K562 (cell line): ENCODE results near the gene KRTAP19-5. TPM values are rescaled to one million over a fixed set of nuclear protein-coding genes. Genes with fewer than 3 reads are reported as not detected.

Source experiments
- ATAC-seq: fragments of 200-7000 bp; cut with Tn5 transposase; 3 replicates; pipeline ENCODE4 v1.9.1; 2020; ENCODE audit warnings: moderate library complexity
- BruUV-seq: library from RNA; stranded (reverse); fragments of 400-500 nt; replicated peaks from 2 replicates; lab custom pipeline; 2021; lab: Mats Ljungman, UMichigan
- CTCF ChIA-PET: fragments of 300-600 bp; formaldehyde crosslinking; extraction: SDS; loops from one replicate; lab custom pipeline; 2021; ENCODE audit warnings: low intra/inter-chr PET ratio; lab: Yijun Ruan, JAX
- POLR2A ChIA-PET: fragments of 300-600, 350-650 bp; sonication (Branson Sonifier 250); formaldehyde crosslinking; extraction: SDS; loops from one replicate; lab custom pipeline; 2021; ENCODE audit warnings: antibody characterized with exemption, inconsistent platforms; lab: Yijun Ruan, JAX
- DNase-seq, 4 experiments: peaks; one replicate each; pipeline versions ENCODE4 v3.0.0 to v3.0.0-alpha.2; 2011 to 2018; ENCODE audit warnings: low spot score in 3 of 4, mixed read lengths in 3 of 4; ENCODE audit errors: extremely low read depth in 1 of 4
- FAIRE-seq: peaks from 2 replicates; lab custom pipeline; 2011; peaks lifted over from hg19 to GRCh38; lab: Jason Lieb, UNC
- H2AFZ ChIP-seq: 2 replicates; pipeline ENCODE4 v1.6.0; 2011; ENCODE audit warnings: low read depth, low read length, control low read depth, inconsistent platforms
- H3K27ac ChIP-seq: fragments of 200-600 bp; 3 replicates; pipeline ENCODE4 v1.8.0; 2011; ENCODE audit warnings: low read depth, mild to moderate bottlenecking, control low read depth, inconsistent platforms, low read length, moderate library complexity, mixed read lengths; ENCODE audit errors: extremely low read depth
- H3K27me3 ChIP-seq, 2 experiments: fragments of 300-600 bp in 1 of 2; 2 replicates in 1 of 2; 3 replicates in 1 of 2; pipeline versions ENCODE4 v1.6.0 to v1.8.0; 2011; ENCODE audit warnings: inconsistent platforms in 2 of 2, low read length in 2 of 2, mild to moderate bottlenecking in 1 of 2, mixed read lengths in 1 of 2, moderate library complexity in 1 of 2; ENCODE audit not compliant: control insufficient read depth in 2 of 2, insufficient read depth in 2 of 2
- H3K36me3 ChIP-seq: fragments of 300-600 bp; 3 replicates; pipeline ENCODE4 v1.8.0; 2011; ENCODE audit warnings: mild to moderate bottlenecking, low read length, inconsistent platforms; ENCODE audit not compliant: control insufficient read depth, insufficient read depth
- H3K4me1 ChIP-seq, 2 experiments: fragments of 200-600 bp in 1 of 2; replicated peaks in 1 of 2; 2 replicates in 1 of 2; 3 replicates in 1 of 2; pipeline versions ENCODE4 v1.5.1 to v1.8.0; 2011; ENCODE audit warnings: inconsistent platforms in 2 of 2, low read length in 2 of 2, mild to moderate bottlenecking in 1 of 2, mixed read lengths in 1 of 2, moderate library complexity in 1 of 2; ENCODE audit not compliant: control insufficient read depth in 2 of 2, insufficient read depth in 2 of 2
- H3K4me2 ChIP-seq: 2 replicates; pipeline ENCODE4 v1.6.1; 2011; ENCODE audit warnings: low read length, control low read depth, inconsistent platforms, mixed read lengths; ENCODE audit not compliant: insufficient read depth
- H3K4me3 ChIP-seq: fragments of 200-600 bp; sonication (generic), shearing (Covaris generic); 2 replicates; pipeline ENCODE4 v1.5.1; 2016; ENCODE audit warnings: control low read depth, inconsistent platforms
- H3K79me2 ChIP-seq: fragments of 200-600 bp; 3 replicates; pipeline ENCODE4 v1.8.0; 2011; ENCODE audit warnings: low read length, inconsistent platforms; ENCODE audit not compliant: control insufficient read depth, insufficient read depth
- H3K9ac ChIP-seq, 2 experiments: 2 replicates each; pipeline versions ENCODE4 v1.6.0 to v1.6.1; 2011; ENCODE audit warnings: low read depth in 2 of 2, low read length in 2 of 2, control low read depth in 1 of 2, inconsistent platforms in 1 of 2, mild to moderate bottlenecking in 1 of 2, mixed read lengths in 1 of 2; ENCODE audit not compliant: insufficient read depth in 1 of 2
- H3K9me1 ChIP-seq: one replicate; pipeline ENCODE4 v1.6.0; 2011; ENCODE audit warnings: inconsistent platforms, mild to moderate bottlenecking, low read length, moderate library complexity; ENCODE audit not compliant: control insufficient read depth, insufficient read depth
- H3K9me3 ChIP-seq: replicated peaks from 2 replicates; pipeline ENCODE4 v1.5.1; 2011; ENCODE audit warnings: low read depth, low read length, inconsistent platforms; ENCODE audit not compliant: control insufficient read depth, insufficient read depth
- H4K20me1 ChIP-seq: replicated peaks from 2 replicates; pipeline ENCODE4 v1.6.1; 2011; ENCODE audit warnings: low read length, inconsistent platforms, mixed read lengths; ENCODE audit not compliant: control insufficient read depth, insufficient read depth
- ASH1L ChIP-seq: fragments of 450-650 bp; IDR thresholded peaks from 2 replicates; pipeline ENCODE4 v1.6.1; 2018; ENCODE audit warnings: borderline replicate concordance, mild to moderate bottlenecking, low read depth; ENCODE audit not compliant: partially characterized antibody
- CEBPG ChIP-seq, 3 experiments: fragments of 200-800 bp in 1 of 3; sonication (Bioruptor generic) in 1 of 3; sonication (generic) in 1 of 3; formaldehyde crosslinking in 1 of 3; IDR thresholded peaks in 2 of 3; conservative IDR thresholded peaks in 1 of 3; 2 replicates each; pipeline versions ENCODE4 v1.6.1 to v1.8.0; 2016 to 2022; ENCODE audit warnings: missing compliant biosample characterization in 2 of 3, missing genetic modification characterization in 2 of 3, mild to moderate bottlenecking in 1 of 3, missing genetic modification reagents in 1 of 3
- E2F3 ChIP-seq: fragments of 250-450 bp; sonication (Bioruptor Pico); IDR thresholded peaks from 2 replicates; pipeline ENCODE4 v1.4.0; 2020; ENCODE audit warnings: mild to moderate bottlenecking
- FOXJ3 ChIP-seq: sonication (generic); formaldehyde crosslinking; IDR thresholded peaks from 2 replicates; pipeline ENCODE4 v1.4.0; 2020; ENCODE audit warnings: mild to moderate bottlenecking, missing genetic modification reagents
- GABPB2 ChIP-seq: fragments of 250-450 bp; sonication (Bioruptor Pico); conservative IDR thresholded peaks from 2 replicates; pipeline ENCODE4 v1.5.1; 2021; ENCODE audit warnings: mild to moderate bottlenecking
- HNRNPK ChIP-seq: fragments of 200-400 bp; formaldehyde crosslinking; IDR thresholded peaks from one replicate; pipeline ENCODE4 v1.6.1; 2018; ENCODE audit warnings: mild to moderate bottlenecking, low read depth, low read length; ENCODE audit not compliant: poor library complexity, severe bottlenecking
- ID3 ChIP-seq, 2 experiments: fragments of 250-450 bp in 1 of 2; fragments of 450-650 bp in 1 of 2; sonication (Bioruptor Pico) in 1 of 2; IDR thresholded peaks; 2 replicates each; pipeline versions ENCODE4 v1.6.1 to v1.8.0; 2016 to 2021; ENCODE audit warnings: mild to moderate bottlenecking in 2 of 2, moderate library complexity in 2 of 2, missing compliant biosample characterization in 1 of 2, missing genetic modification characterization in 1 of 2
- MYBL2 ChIP-seq, 2 experiments: fragments of 450-650 bp in 1 of 2; sonication (generic) in 1 of 2; formaldehyde crosslinking in 1 of 2; IDR thresholded peaks; 2 replicates each; pipeline versions ENCODE4 v1.6.1 to v1.8.1; 2017 to 2022; ENCODE audit warnings: borderline replicate concordance in 1 of 2, inconsistent platforms in 1 of 2, low read depth in 1 of 2, mild to moderate bottlenecking in 1 of 2, missing genetic modification reagents in 1 of 2, moderate library complexity in 1 of 2
- OTX1 ChIP-seq: fragments of 450-650 bp; formaldehyde crosslinking; IDR thresholded peaks from 2 replicates; pipeline ENCODE4 v1.4.0; 2022; ENCODE audit warnings: mild to moderate bottlenecking
- POLR2G ChIP-seq: fragments of 200-400 bp; formaldehyde crosslinking; IDR thresholded peaks from 2 replicates; pipeline ENCODE4 v1.6.1; 2017; ENCODE audit warnings: low read depth, mild to moderate bottlenecking, antibody characterized with exemption, low read length, moderate library complexity
- PTTG1 ChIP-seq: fragments of 450-650 bp; IDR thresholded peaks from 2 replicates; pipeline ENCODE4 v1.6.1; 2016; ENCODE audit warnings: low read depth, mild to moderate bottlenecking, missing genetic modification characterization, missing compliant biosample characterization
- SUPT5H ChIP-seq: fragments of 450-650 bp; IDR thresholded peaks from 2 replicates; pipeline ENCODE4 v1.6.1; 2016
- TAF15 ChIP-seq: fragments of 200-400 bp; formaldehyde crosslinking; IDR thresholded peaks from 2 replicates; pipeline ENCODE4 v1.6.1; 2017; ENCODE audit warnings: mild to moderate bottlenecking, low read depth, low read length, moderate library complexity
- TARDBP ChIP-seq: fragments of 450-650 bp; IDR thresholded peaks from 2 replicates; pipeline ENCODE4 v1.6.1; 2016
- WGBS: fragments of 100-300 bp; shearing (Covaris generic); methylation state at CpG from one replicate; pipeline ENCODE4 v1.1.6; 2016; ENCODE audit warnings: low coverage, mixed read lengths; ENCODE audit not compliant: insufficient coverage; ENCODE audit errors: missing lambda C conversion rate; 5-methylcytosine and 5-hydroxymethylcytosine counted together
- in situ Hi-C: fragments of 300-500 bp; cut with MboI; formaldehyde crosslinking; loops from 4 replicates; pipeline ENCODE4 v1.15.0; 2018; ENCODE audit warnings: inconsistent platforms, mixed read lengths
- intact Hi-C: fragments of 100-400 bp; cut with micrococcal nuclease; formaldehyde crosslinking; loops from 2 replicates; pipeline ENCODE4 v1.14.2; 2022
- polyA plus RNA-seq, 8 experiments: library from polyadenylated mRNA; depleted of rRNA in 4 of 8; stranded (reverse) in 5 of 8; unstranded in 3 of 8; fragments of >200 nt; fragmentation: Nextera tagmentation in 2 of 8; fragmentation: Illumina TruSeq in 1 of 8; extraction: Ambion mirVana in 2 of 8; extraction: Trizol in 1 of 8; gene quantifications; 2 replicates each; pipeline versions ENCODE4 v1.2.1 to v1.2.3, GENCODE V29; 2011 to 2014; ENCODE audit warnings: inconsistent platforms in 1 of 8, missing spikeins in 1 of 8
- total RNA-seq, 7 experiments: library from RNA; depleted of rRNA in 6 of 7; stranded (reverse); fragments of >200 nt in 6 of 7; fragmentation: Illumina TruSeq in 2 of 7; extraction: Trizol in 2 of 7; gene quantifications; 2 replicates each; pipeline versions ENCODE4 v1.2.1 to v1.2.3, GENCODE V29; 2011 to 2021; ENCODE audit warnings: low replicate concordance in 1 of 7
- TF ChIP-seq, protein P1 (sequence below): fragments of 250-450 bp; sonication (Bioruptor Pico); IDR thresholded peaks from 2 replicates; pipeline ENCODE4 v1.4.0; 2020; ENCODE audit warnings: borderline replicate concordance
- TF ChIP-seq, protein P2 (sequence below): IDR thresholded peaks from 2 replicates; pipeline ENCODE4 v1.6.1; 2011; ENCODE audit warnings: borderline replicate concordance, low read depth, mild to moderate bottlenecking, moderate library complexity, low read length; ENCODE audit not compliant: insufficient read depth, poor library complexity, severe bottlenecking
- TF ChIP-seq, protein P3 (sequence below): fragments of 250-450 bp; sonication (Bioruptor Pico); IDR thresholded peaks from 2 replicates; pipeline ENCODE4 v1.8.0; 2021; ENCODE audit warnings: borderline replicate concordance, mild to moderate bottlenecking, moderate library complexity; ENCODE audit not compliant: poor library complexity, severe bottlenecking

The KRTAP19-5 gene
- total and polyA plus RNA-seq, 9 of the 15 experiments (the other 6 are each of a cell fraction or from before 2014, with no cell fraction given): not detected

- no peaks in the 10 kb centered on the region for H3K79me2 ChIP-seq
- ChIA-PET POLR2A (no interaction called here), CTCF (no interaction called here)
- TF ChIP-seq, protein P1, sequence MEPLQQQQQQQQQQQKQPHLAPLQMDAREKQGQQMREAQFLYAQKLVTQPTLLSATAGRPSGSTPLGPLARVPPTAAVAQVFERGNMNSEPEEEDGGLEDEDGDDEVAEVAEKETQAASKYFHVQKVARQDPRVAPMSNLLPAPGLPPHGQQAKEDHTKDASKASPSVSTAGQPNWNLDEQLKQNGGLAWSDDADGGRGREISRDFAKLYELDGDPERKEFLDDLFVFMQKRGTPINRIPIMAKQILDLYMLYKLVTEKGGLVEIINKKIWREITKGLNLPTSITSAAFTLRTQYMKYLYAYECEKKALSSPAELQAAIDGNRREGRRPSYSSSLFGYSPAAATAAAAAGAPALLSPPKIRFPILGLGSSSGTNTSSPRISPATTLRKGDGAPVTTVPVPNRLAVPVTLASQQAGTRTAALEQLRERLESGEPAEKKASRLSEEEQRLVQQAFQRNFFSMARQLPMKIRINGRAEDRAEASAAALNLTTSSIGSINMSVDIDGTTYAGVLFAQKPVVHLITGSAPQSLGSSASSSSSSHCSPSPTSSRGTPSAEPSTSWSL (CRISPR knock-in tag): no peak
- TF ChIP-seq E2F3 (CRISPR knock-in tag): no peak
- TF ChIP-seq TAF15: no peak
- TF ChIP-seq TARDBP: no peak
- no peak for TF ChIP-seq SUPT5H
- TF ChIP-seq CEBPG (CRISPR knock-in tag; IDR thresholded peaks at IDR 0.05): no peak
- TF ChIP-seq CEBPG (tag; conservative IDR thresholded peaks at IDR 0.05 in 1 of 2, IDR thresholded peaks at IDR 0.05 in 1 of 2): no peak
- no peak for TF ChIP-seq GABPB2 (CRISPR knock-in tag)
- TF ChIP-seq ASH1L: no peak
- no peak for TF ChIP-seq MYBL2 (IDR thresholded peaks at IDR 0.05; ENCODE audit: low read depth)
- no peak for TF ChIP-seq MYBL2 (CRISPR knock-in tag; IDR thresholded peaks at IDR 0.05; ENCODE audit: borderline replicate concordance)
- no peak for TF ChIP-seq OTX1 (CRISPR knock-in tag)
- no peak for TF ChIP-seq ID3 (CRISPR knock-in tag; IDR thresholded peaks at IDR 0.05)
- TF ChIP-seq ID3 (tag; IDR thresholded peaks at IDR 0.05): no peak
- no peak for TF ChIP-seq HNRNPK
- TF ChIP-seq, protein P2, sequence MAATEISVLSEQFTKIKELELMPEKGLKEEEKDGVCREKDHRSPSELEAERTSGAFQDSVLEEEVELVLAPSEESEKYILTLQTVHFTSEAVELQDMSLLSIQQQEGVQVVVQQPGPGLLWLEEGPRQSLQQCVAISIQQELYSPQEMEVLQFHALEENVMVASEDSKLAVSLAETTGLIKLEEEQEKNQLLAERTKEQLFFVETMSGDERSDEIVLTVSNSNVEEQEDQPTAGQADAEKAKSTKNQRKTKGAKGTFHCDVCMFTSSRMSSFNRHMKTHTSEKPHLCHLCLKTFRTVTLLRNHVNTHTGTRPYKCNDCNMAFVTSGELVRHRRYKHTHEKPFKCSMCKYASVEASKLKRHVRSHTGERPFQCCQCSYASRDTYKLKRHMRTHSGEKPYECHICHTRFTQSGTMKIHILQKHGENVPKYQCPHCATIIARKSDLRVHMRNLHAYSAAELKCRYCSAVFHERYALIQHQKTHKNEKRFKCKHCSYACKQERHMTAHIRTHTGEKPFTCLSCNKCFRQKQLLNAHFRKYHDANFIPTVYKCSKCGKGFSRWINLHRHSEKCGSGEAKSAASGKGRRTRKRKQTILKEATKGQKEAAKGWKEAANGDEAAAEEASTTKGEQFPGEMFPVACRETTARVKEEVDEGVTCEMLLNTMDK: no peak
- TF ChIP-seq, protein P3, sequence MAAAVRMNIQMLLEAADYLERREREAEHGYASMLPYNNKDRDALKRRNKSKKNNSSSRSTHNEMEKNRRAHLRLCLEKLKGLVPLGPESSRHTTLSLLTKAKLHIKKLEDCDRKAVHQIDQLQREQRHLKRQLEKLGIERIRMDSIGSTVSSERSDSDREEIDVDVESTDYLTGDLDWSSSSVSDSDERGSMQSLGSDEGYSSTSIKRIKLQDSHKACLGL (CRISPR knock-in tag): no peak
- TF ChIP-seq FOXJ3 (CRISPR knock-in tag): no peak
- no peak for TF ChIP-seq POLR2G
- TF ChIP-seq PTTG1 (tag): no peak
- H3K36me3 ChIP-seq: no peaks in the 10 kb centered on the region
- no peaks in the 10 kb centered on the region for H4K20me1 ChIP-seq
- no peak within 1 kb of the TSS for H3K4me2 ChIP-seq
- H3K27me3 ChIP-seq: no peaks in the 10 kb centered on the region
- FAIRE-seq: no peak
- no peak within 1 kb of the TSS for H3K4me3 ChIP-seq
- H2AFZ ChIP-seq: no peak within 1 kb of the TSS
- no peaks in the 10 kb centered on the region for H3K9me1 ChIP-seq
- ATAC-seq: no peak
- H3K4me1 ChIP-seq: no peaks in the 10 kb centered on the region
- H3K9me3 ChIP-seq: no peaks in the 10 kb centered on the region; the same call in 1 of the 2 replicates
- 0% methylated on average over 1 of the region's 1 CpG for WGBS
- intact Hi-C loops (no loop called here), in situ Hi-C loops (no loop called here)
- no peak for DNase-seq
- no peak within 1 kb of the TSS for H3K27ac ChIP-seq
- BruUV-seq: no TSS peak
- no peak within 1 kb of the TSS for H3K9ac ChIP-seq
Measured at GRCh38 chr21:30541764-30542163, 39.8 kb upstream of the KRTAP19-5 start, which contains the start of gene KRTAP19-6. TSS of gene KRTAP19-6 (minus strand) at chr21:30541864. CDS start at chr21:30541833, 31 bp downstream.
